Endodermal cell (in vitro differentiated cells): ENCODE measurements around the gene ADGRD2. TPM values are rescaled to one million over a fixed set of nuclear protein-coding genes. Genes with fewer than 3 reads are reported as not detected.

ENCODE experiments used
- DNase-seq: peaks from one replicate; pipeline ENCODE4 v3.0.0-alpha.2; 2017
- H3K27ac ChIP-seq: 2 replicates; pipeline ENCODE4 v1.5.1; 2013; ENCODE audit warnings: mild to moderate bottlenecking, low read depth, low read length, moderate library complexity
- H3K27me3 ChIP-seq: 2 replicates; pipeline ENCODE4 v1.6.1; 2013; ENCODE audit warnings: mild to moderate bottlenecking, low read length, moderate library complexity; ENCODE audit not compliant: insufficient read depth, control insufficient read depth, poor library complexity, severe bottlenecking
- H3K36me3 ChIP-seq: 2 replicates; pipeline ENCODE4 v1.7.0; 2013; ENCODE audit warnings: mild to moderate bottlenecking, low read length, moderate library complexity; ENCODE audit not compliant: control insufficient read depth, insufficient read depth
- H3K4me1 ChIP-seq: one replicate; pipeline ENCODE4 v1.7.0; 2013; ENCODE audit warnings: low read length; ENCODE audit not compliant: control insufficient read depth, insufficient read depth
- H3K4me3 ChIP-seq: 2 replicates; pipeline ENCODE4 v1.5.1; 2013; ENCODE audit warnings: mild to moderate bottlenecking, low read length, moderate library complexity
- H3K9ac ChIP-seq: 2 replicates; pipeline ENCODE4 v1.6.1; 2013; ENCODE audit warnings: mild to moderate bottlenecking, low read length, moderate library complexity; ENCODE audit not compliant: poor library complexity, severe bottlenecking; ENCODE audit errors: extremely low read depth
- H3K9me3 ChIP-seq: 2 replicates; pipeline ENCODE4 v1.6.1; 2013; ENCODE audit warnings: mild to moderate bottlenecking, low read length, moderate library complexity; ENCODE audit not compliant: control insufficient read depth
- H3K27ac Mint-ChIP-seq: 2 replicates; pipeline ENCODE4 v1.8.0; 2020; ENCODE audit warnings: mixed read lengths
- H3K27me3 Mint-ChIP-seq: 2 replicates; pipeline ENCODE4 v1.8.0; 2021; ENCODE audit warnings: mild to moderate bottlenecking, mixed read lengths; ENCODE audit not compliant: insufficient read depth
- H3K36me3 Mint-ChIP-seq: 2 replicates; pipeline ENCODE4 v1.8.0; 2020; ENCODE audit warnings: low read depth, mixed read lengths
- H3K4me1 Mint-ChIP-seq: 2 replicates; pipeline ENCODE4 v1.8.0; 2020; ENCODE audit warnings: mixed read lengths
- H3K4me3 Mint-ChIP-seq: 2 replicates; pipeline ENCODE4 v1.8.0; 2020; ENCODE audit warnings: mild to moderate bottlenecking, moderate library complexity, mixed read lengths
- H3K9me3 Mint-ChIP-seq: 2 replicates; pipeline ENCODE4 v1.8.0; 2020; ENCODE audit warnings: mild to moderate bottlenecking, mixed read lengths
- CTCF ChIP-seq: fragments of 200-600 bp; sonication (generic); conservative IDR thresholded peaks from 2 replicates; pipeline ENCODE4 v1.5.0; 2021; ENCODE audit warnings: antibody characterized with exemption, mild to moderate bottlenecking
- WGBS, 2 experiments: methylation state at CpG; one replicate each; pipeline versions ENCODE4 v1.1.5 to v1.1.7; 2013; ENCODE audit warnings: missing lambda C conversion rate in 2 of 2, mixed read lengths in 1 of 2; ENCODE audit not compliant: insufficient coverage in 1 of 2, insufficient read length in 1 of 2; 5-methylcytosine and 5-hydroxymethylcytosine counted together
- total RNA-seq, 2 donors: library from RNA; stranded (reverse); fragmentation: NEBNext Ultra II Directional in 1 of 2; extraction: Animal tissue kit (Norgen Biotek cat#: 25700) in 1 of 2; gene quantifications; 2 replicates in 1 of 2; 3 replicates in 1 of 2; pipeline ENCODE4 v1.2.1, GENCODE V29; 2021

ADGRD2 gene
- total RNA-seq, 2 donors from 2014 or later = 0.33 to 0.40 TPM

- H3K36me3 Mint-ChIP-seq = no peaks in the 10 kb centered on the region
- peaks cover 14% of the 10 kb centered on the region for H3K27me3 Mint-ChIP-seq
- H3K9ac ChIP-seq = no peak overlapping the region
- no peaks in the 10 kb centered on the region for H3K9me3 ChIP-seq
- H3K4me3 Mint-ChIP-seq = no peak overlapping the region
- no peak overlapping the region for H3K27ac ChIP-seq
- DNase-seq = no peak
- TF ChIP-seq CTCF = no peak
- 97 to 100% methylated on average over 1 to 3 of the region's 3 CpGs for WGBS, 2 experiments
- no peak overlapping the region for H3K4me3 ChIP-seq
- no peaks in the 10 kb centered on the region for H3K4me1 ChIP-seq
- H3K9me3 Mint-ChIP-seq = no peaks in the 10 kb centered on the region
- no peak overlapping the region for H3K27ac Mint-ChIP-seq
- peaks cover 2% of the 10 kb centered on the region for H3K4me1 Mint-ChIP-seq
- no peaks in the 10 kb centered on the region for H3K27me3 ChIP-seq
- no peaks in the 10 kb centered on the region for H3K36me3 ChIP-seq
These were observed 6.1 kb upstream of the ADGRD2 start for GRCh38 chr9:124444166-124444565.

- no peak overlapping the region for H3K4me3 ChIP-seq
- no peak overlapping the region for H3K27ac Mint-ChIP-seq
- DNase-seq = no peak
- peaks cover 21% of the 10 kb centered on the region for H3K27me3 Mint-ChIP-seq
- peaks cover 6% of the 10 kb centered on the region for H3K4me1 ChIP-seq
- no peak overlapping the region for H3K4me3 Mint-ChIP-seq
- WGBS, 2 experiments = 83 to 100% methylated on average over 1 to 4 of the region's 4 CpGs
- H3K27me3 ChIP-seq = peaks cover 20% of the 10 kb centered on the region
- no peak overlapping the region for H3K9ac ChIP-seq
- H3K9me3 Mint-ChIP-seq = no peaks in the 10 kb centered on the region
- H3K36me3 ChIP-seq = no peaks in the 10 kb centered on the region
- H3K27ac ChIP-seq = no peak overlapping the region
- H3K9me3 ChIP-seq = no peaks in the 10 kb centered on the region
- H3K36me3 Mint-ChIP-seq = no peaks in the 10 kb centered on the region
- no peak for TF ChIP-seq CTCF
- H3K4me1 Mint-ChIP-seq = peaks cover 8% of the 10 kb centered on the region
These were observed 3.0 kb upstream of the ADGRD2 start for GRCh38 chr9:124447297-124447661.

GRCh38 chr9:124448019-124448418 lies 2.2 kb upstream of the ADGRD2 start:
- no peak for TF ChIP-seq CTCF
- H3K9me3 ChIP-seq = no peaks in the 10 kb centered on the region
- Mint-ChIP-seq H3K27me3 (peaks cover 27% of the 10 kb centered on the region), H3K4me3 (no peak overlapping the region), H3K9me3 (no peaks in the 10 kb centered on the region), H3K4me1 (peaks cover 8% of the 10 kb centered on the region), H3K27ac (no peak overlapping the region), H3K36me3 (no peaks in the 10 kb centered on the region)
- H3K27ac ChIP-seq = no peak overlapping the region
- H3K9ac ChIP-seq = no peak overlapping the region
- DNase-seq = no peak
- H3K4me1 ChIP-seq = peaks cover 6% of the 10 kb centered on the region
- no peak overlapping the region for H3K4me3 ChIP-seq
- H3K36me3 ChIP-seq = no peaks in the 10 kb centered on the region
- WGBS, 2 experiments = 85 to 96% methylated on average over 7 of the region's 7 CpGs
- H3K27me3 ChIP-seq = peaks cover 27% of the 10 kb centered on the region
